Measurements from ENCODE around the gene FOXRED2. TPM values are rescaled to one million over a fixed set of nuclear protein-coding genes. Genes with fewer than 3 reads are reported as not detected.

The FOXRED2 gene
- total RNA-seq, 2 donors from 2014 or later, result 28.3 to 33.3 TPM

DNA sequence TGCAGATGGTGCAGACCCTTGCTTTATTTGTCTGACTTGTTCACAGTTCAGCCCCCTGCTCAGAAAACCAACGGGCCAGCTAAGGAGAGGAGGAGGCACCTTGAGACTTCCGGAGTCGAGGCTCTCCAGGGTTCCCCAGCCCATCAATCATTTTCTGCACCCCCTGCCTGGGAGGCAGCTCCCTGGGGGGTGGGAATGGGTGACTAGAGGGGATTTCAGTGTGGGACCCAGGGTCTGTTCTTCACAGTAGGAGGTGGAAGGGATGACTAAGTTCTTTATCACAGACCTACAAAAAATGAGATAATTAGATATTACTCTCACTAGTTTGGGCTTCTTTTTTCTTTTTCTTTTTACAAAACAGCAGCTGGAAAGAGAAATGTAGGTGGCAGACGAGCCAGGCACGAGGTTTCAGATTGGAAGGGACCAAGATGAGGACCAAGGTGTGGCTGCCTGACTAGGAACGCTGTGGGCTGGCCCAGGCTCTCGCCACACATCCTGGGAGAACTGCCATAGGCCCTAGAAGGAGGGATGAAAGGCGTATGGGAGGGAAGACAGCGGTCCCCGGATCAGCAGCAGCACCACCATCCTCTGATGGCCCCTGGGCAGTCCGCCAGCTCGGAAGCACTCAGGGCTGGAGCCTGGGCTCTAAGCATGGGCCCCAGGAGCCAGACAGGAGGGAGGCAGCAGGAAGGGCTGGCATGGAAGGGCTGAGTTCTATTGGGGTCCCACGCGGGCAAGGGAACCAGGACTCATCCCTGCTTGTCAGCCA is 39.6 kb downstream of the FOXRED2 start:
- DNase-seq, result no peak
- H3K9me3 ChIP-seq (ENCODE audit: control insufficient read depth, low read length), result no peaks in the 10 kb centered on the region
- peaks cover 3% of the 10 kb centered on the region for H3K4me1 ChIP-seq (ENCODE audit: control insufficient read depth, insufficient read depth, low read length)
- H3K27me3 ChIP-seq (ENCODE audit: control insufficient read depth, insufficient read depth, low read length, poor library complexity, severe bottlenecking), result no peaks in the 10 kb centered on the region
- Mint-ChIP-seq H3K27me3 (ENCODE audit: insufficient read depth) (no peaks in the 10 kb centered on the region), H3K36me3 (ENCODE audit: low read depth) (peaks cover 3% of the 10 kb centered on the region), H3K27ac (peak overlapping the region; percentile 30), H3K4me3 (no peak overlapping the region), H3K9me3 (no peaks in the 10 kb centered on the region), H3K4me1 (peaks cover 7% of the 10 kb centered on the region)
- H3K36me3 ChIP-seq (ENCODE audit: control insufficient read depth, insufficient read depth, low read length), result peaks cover 4% of the 10 kb centered on the region
- WGBS, 2 experiments (ENCODE audit: insufficient coverage in 1 of 2, insufficient read length in 1 of 2), result 86 to 96% methylated on average over 4 to 14 of the region's 14 CpGs
- H3K27ac ChIP-seq (ENCODE audit: low read depth, low read length), result no peak overlapping the region
- H3K4me3 ChIP-seq (ENCODE audit: low read length), result no peak overlapping the region
- no peak for TF ChIP-seq CTCF (conservative IDR thresholded peaks at IDR 0.05)
- H3K9ac ChIP-seq (ENCODE audit: extremely low read depth, low read length, poor library complexity, severe bottlenecking), result no peak overlapping the region

GRCh38 chr22:36466258-36466657 is 40.6 kb downstream of the FOXRED2 start:
- no peak for TF ChIP-seq CTCF (conservative IDR thresholded peaks at IDR 0.05)
- Histone ChIP-seq H3K9ac (ENCODE audit: extremely low read depth, low read length, poor library complexity, severe bottlenecking) (no peak overlapping the region), H3K4me1 (ENCODE audit: control insufficient read depth, insufficient read depth, low read length) (peaks cover 9% of the 10 kb centered on the region), H3K4me3 (ENCODE audit: low read length) (no peak overlapping the region), H3K9me3 (ENCODE audit: control insufficient read depth, low read length) (no peaks in the 10 kb centered on the region), H3K27me3 (ENCODE audit: control insufficient read depth, insufficient read depth, low read length, poor library complexity, severe bottlenecking) (no peaks in the 10 kb centered on the region), H3K27ac (ENCODE audit: low read depth, low read length) (no peak overlapping the region), H3K36me3 (ENCODE audit: control insufficient read depth, insufficient read depth, low read length) (peaks cover 4% of the 10 kb centered on the region)
- Mint-ChIP-seq H3K36me3 (ENCODE audit: low read depth) (peaks cover 3% of the 10 kb centered on the region), H3K9me3 (no peaks in the 10 kb centered on the region), H3K27me3 (ENCODE audit: insufficient read depth) (no peaks in the 10 kb centered on the region), H3K4me3 (no peak overlapping the region), H3K4me1 (peaks cover 12% of the 10 kb centered on the region), H3K27ac (peak overlapping the region; percentile 26)
- 92 to 100% methylated on average over 4 to 7 of the region's 7 CpGs for WGBS, 2 experiments (ENCODE audit: insufficient coverage in 1 of 2, insufficient read length in 1 of 2)
- DNase-seq, result no peak

DNA sequence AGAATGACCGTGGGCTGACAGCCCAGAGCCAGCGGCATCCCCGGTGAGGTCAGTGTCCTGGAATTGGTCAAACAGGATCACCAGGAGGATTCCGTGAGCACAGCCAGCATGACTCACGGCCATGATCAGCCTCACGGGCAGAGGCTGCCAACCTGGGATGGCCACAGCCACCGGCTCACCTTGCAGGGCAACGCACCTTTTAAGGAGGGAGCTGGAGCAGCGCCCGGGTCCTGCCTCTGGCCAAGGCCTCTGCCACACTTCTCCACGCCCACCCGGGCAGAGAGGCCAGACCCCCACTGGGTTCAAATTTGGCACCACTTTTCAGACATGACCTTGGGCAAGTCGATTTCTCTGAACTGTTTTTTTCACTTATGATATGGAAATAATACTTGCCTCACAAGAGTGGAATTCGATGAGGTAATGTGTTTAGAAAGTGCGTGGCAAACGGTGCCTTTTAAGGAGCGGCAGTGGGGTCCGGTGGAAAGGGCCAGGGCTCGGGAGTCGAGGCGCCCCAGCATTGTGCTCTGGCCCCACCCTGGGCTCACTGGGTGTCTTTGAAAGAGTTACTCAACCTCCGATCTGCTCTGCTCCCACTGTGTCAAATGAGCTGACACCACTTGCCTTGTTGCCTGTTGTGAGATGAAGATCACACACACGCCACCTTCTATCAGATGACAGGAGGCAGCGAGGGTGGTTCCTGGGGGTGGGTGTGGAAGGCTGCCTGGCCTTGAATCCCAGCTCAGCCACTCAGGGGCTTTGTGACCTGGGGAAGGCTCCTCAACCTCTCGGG is 41.4 kb downstream of the FOXRED2 start:
- H3K36me3 ChIP-seq (ENCODE audit: control insufficient read depth, insufficient read depth, low read length), result peaks cover 4% of the 10 kb centered on the region
- DNase-seq, result no peak
- H3K4me3 Mint-ChIP-seq, result no peak overlapping the region
- H3K4me3 ChIP-seq (ENCODE audit: low read length), result no peak overlapping the region
- H3K36me3 Mint-ChIP-seq (ENCODE audit: low read depth), result no peaks in the 10 kb centered on the region
- H3K27ac ChIP-seq (ENCODE audit: low read depth, low read length), result no peak overlapping the region
- H3K4me1 Mint-ChIP-seq, result peaks cover 15% of the 10 kb centered on the region
- peaks cover 9% of the 10 kb centered on the region for H3K4me1 ChIP-seq (ENCODE audit: control insufficient read depth, insufficient read depth, low read length)
- no peak for TF ChIP-seq CTCF (conservative IDR thresholded peaks at IDR 0.05)
- no peaks in the 10 kb centered on the region for H3K9me3 ChIP-seq (ENCODE audit: control insufficient read depth, low read length)
- whole genome bisulfite sequencing, 2 experiments (ENCODE audit: insufficient coverage in 1 of 2, insufficient read length in 1 of 2), result 91 to 92% methylated on average over 17 to 25 of the region's 25 CpGs
- no peaks in the 10 kb centered on the region for H3K27me3 Mint-ChIP-seq (ENCODE audit: insufficient read depth)
- H3K27me3 ChIP-seq (ENCODE audit: control insufficient read depth, insufficient read depth, low read length, poor library complexity, severe bottlenecking), result no peaks in the 10 kb centered on the region
- no peak overlapping the region for H3K9ac ChIP-seq (ENCODE audit: extremely low read depth, low read length, poor library complexity, severe bottlenecking)
- no peaks in the 10 kb centered on the region for H3K9me3 Mint-ChIP-seq
- peak overlapping the region; percentile 49 for H3K27ac Mint-ChIP-seq
